GM10847 (cell line): ENCODE measurements around the gene GTPBP3.

Experiments used
- POLR2A ChIP-seq: IDR thresholded peaks from 2 replicates; pipeline ENCODE4 v1.6.1; 2011; ENCODE audit not compliant: insufficient read length; ENCODE audit errors: extremely low read depth

The GTPBP3 gene

GRCh38 chr19:17331045-17331558, 6.3 kb upstream of the GTPBP3 start:
- no peak for TF ChIP-seq POLR2A

DNA sequence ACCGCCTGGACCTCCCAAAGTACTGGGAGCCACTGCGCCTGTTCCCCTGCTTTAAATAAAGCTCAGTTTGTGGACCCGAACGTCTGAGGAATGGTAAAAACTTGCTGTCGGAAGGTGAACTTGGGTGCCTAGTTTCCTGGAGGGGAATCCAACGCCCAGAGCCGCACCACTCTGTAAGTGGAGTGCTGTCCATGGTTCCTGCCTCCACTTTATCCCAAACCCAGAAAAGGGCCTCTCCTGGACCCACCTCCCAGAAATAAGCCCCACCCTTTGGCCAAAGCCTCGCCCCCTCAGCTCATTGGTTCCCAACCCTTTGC, 5.0 kb upstream of the GTPBP3 start:
- TF ChIP-seq POLR2A = no peak

DNA sequence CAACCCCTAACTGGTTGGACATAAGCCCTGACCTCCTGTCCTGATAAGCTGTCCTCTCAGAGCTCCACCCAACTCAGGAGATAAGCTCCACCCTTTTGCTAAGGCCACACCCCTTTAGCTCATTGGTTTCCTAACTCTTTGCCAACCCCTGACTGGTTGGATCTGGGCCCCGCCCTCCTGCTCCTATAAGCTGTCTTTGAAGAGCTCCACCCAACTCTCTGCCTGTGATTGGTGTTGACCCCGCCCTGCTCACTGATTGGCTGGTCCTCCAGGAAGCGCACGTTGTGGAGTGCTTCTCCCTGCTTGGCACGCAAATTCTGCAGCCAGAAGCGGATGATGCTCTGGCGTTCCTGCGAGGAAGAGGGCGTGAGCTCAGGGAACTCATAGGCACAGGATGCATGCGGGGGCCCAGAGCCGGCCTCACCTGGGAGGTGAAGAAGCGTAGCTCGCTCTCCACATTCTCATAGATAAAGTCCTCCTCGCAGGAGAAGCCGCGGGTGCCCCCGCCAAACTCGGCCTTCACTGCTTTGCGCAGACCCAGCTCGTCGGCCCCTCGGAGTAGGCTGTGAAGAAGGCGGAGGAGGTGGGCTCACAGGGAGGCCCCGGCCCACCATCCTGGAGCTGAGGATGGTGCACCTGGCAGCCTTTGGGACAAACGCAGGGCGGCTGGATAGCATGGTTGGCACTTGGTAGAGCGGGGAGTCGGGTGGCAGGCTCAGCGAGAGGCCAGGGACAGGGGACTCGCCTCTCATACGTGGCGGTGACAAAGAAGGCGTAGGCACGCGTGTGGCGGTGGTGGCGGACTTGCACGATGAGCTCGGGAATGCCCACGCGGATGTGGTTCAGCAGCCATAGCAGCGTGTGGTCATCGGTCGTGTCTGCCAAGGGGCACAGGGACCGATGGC, 4.4 kb upstream of the GTPBP3 start:
- no peak for TF ChIP-seq POLR2A

GRCh38 chr19:17333611-17334413, 3.5 kb upstream of the GTPBP3 start:
- TF ChIP-seq POLR2A = no peak

DNA sequence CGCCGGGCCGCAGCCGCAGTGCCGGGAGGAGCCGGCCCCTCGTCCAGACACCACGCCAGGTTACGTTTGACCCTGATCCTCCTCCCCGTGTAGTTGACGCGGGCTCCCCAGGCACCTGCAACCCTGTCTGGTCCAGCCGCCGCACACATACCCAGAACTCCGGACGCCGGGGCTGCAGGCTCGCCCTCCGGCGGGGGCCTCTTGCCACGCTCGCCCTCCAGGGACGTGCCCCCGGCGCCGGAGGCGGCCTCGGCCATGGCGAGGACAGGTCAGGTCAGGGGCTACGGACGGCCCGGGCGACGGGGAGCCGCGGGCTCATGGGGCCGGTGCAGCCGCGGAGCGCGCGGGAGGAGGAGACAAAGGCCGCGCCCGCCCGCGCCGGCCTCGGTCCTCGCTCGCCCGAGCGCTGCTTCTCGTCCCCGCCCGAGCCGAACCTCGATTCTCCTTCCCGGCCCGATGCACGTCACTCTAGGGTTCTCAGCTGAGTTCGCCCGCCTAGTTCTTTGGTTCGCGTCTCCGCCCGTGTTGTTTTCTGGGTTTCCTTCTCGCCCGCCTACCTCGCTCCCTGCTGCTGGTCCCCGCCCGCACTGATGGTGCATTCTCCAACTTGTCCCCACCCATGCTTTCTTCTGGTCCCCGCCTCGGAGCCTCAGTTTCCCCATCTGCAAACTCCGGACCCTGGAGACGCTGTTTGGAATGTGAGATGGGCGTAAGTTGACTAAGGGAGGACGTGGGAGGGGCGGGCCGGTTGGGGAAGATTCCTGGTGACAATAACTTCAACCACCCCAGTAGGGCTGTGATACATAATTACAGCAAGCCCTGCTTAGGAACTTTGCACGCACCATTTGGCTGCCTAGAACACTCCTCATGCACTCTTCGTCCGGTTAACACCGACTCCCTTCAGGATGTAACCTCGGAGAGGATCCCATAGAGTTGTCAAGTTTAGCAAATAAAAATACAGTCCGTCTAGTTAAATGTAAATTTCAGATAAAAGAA, 2.6 kb upstream of the GTPBP3 start, which contains the start of gene ANO8:
Gene ANO8 (minus strand): TSS at position 442 of the 996 bp plus-strand sequence. CDS start 185 bp downstream, at position 257.
- no peak for TF ChIP-seq POLR2A

DNA sequence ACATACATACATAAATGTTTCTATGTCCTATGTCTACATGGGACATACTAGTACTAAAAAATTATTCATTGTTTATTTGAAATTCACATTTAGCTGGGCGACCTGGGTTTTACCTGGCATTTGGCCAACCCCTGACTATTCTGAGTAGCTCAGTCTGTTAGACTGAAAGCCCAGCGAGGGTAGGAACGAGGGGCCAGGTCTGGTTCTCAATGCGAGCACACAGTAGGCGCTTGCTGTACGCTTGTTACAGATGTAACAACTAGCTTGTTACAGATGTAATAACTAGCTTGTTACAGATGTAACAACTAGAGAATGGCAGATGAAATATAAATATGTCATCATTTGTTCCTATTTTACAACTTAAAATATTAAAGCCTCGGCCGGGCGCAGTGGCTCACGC, 1.8 kb upstream of the GTPBP3 start:
- no peak for TF ChIP-seq POLR2A

DNA sequence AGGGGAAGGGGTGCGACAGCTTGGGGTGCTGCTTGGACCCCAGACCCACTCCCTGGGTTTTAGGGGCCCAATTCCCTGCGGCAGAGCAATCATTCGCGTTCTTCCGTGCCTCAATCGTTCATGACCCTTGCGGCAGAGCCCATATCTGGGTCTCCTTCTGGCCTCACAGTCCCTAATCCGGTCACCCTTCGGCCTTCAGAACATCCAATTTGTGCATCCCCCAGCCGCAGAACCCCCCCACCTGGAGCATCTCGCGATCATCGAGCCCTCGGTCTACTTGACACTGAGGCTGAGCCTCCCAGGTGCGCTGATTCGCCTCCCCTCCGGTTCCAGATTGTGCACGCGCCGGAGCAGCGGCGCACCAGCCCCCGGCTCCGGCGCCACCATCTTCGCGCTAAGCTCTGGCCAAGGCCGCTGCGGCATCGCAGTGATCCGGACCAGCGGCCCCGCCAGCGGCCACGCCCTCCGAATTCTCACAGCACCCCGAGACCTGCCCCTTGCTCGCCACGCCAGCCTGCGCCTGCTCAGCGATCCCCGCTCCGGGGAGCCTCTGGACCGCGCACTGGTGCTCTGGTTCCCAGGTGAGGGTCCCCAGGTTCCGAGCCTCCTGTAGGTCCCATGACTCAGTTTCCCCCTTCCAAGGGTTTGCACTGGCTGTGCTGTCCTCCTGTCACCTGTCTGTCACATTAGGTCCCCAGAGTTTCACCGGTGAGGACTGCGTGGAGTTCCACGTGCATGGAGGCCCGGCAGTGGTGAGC, 501 bp downstream of the GTPBP3 start:
- no peak for TF ChIP-seq POLR2A

GRCh38 chr19:17338433-17339078, 1.2 kb downstream of the GTPBP3 start:
- no peak for TF ChIP-seq POLR2A

- no peak for TF ChIP-seq POLR2A
Observed at GRCh38 chr19:17339088-17339741, 1.9 kb downstream of the GTPBP3 start.

DNA sequence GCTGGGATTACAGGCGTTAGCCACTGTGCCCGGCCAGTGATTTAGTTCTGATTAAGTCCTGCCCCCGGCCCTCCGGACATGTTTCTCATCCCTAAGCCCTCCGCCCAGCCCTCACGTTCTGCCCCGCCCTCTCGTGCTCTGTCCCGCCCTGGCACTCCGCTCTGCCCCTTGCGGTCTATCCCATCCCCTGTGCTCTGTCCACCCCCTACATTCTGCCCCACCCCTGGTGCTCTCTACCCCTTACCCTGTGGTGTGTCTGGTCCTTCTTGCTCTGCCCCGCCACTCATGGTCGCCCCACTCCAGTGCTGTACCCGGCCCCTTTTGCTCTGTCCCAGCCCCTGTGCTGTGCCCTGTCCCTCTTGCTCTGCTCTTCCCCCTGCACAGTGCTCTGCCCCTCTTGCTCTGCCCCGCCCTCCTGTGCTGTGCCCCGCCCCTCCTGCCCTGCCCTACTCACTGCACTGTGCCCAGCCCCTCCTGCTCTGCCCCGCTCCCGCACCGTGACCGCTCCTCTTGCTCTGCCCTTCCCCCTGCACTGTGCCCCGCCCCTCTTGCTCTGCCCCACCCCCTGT, 3.0 kb downstream of the GTPBP3 start:
- TF ChIP-seq POLR2A = no peak

DNA sequence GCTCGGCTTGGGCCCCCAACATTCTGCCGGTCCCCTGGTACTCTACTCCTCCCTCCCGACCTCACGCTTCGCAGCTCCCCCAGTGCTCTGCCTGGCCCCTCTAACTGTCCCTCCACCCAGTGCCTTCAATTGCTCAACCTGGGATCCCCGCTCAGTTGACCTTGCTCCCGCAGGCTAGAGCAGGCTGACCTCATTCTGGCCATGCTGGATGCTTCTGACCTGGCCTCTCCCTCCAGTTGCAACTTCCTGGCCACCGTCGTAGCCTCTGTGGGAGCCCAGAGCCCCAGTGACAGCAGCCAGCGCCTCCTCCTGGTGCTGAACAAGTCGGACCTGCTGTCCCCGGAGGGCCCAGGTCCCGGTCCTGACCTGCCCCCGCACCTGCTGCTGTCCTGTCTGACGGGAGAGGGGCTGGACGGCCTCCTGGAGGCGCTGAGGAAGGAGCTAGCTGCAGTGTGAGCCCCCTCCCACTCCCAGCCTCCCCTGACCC, 3.6 kb downstream of the GTPBP3 start:
- TF ChIP-seq POLR2A = no peak

DNA sequence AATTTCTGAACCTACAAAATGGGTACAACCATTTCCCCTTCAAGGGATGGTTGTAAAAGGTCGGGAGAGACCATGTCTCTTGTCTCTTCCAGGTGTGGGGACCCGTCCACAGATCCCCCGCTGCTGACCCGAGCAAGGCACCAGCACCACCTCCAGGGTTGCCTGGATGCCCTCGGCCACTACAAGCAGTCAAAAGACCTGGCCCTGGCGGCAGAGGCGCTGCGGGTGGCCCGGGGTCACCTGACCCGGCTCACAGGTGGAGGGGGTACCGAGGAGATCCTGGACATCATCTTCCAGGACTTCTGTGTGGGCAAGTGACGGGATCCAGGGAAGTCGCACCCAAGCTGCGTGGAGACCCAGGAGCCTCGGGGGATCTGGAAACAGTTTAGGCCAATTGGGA, 4.0 kb downstream of the GTPBP3 start:
- no peak for TF ChIP-seq POLR2A

DNA sequence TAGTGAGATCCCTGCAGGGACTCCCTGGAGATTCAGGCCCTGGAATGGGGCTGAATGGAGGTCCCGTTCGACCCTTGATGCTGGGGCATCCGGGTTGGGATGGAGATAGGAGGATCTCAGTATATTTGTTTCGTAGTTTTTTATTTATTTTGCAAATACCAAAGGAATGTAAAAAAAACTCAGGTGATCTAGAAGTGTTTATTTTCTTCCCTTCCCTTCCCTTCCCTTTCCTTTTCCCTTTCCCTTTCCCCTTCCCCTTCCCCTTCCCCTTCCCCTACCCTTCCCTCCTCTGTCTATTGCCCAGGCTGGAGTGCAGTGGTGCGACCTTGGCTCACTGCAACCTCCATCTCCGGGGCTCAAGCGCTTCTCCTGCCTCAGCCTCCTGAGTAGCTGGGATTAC, 4.5 kb downstream of the GTPBP3 start:
- no peak for TF ChIP-seq POLR2A
